Activated CD4-positive, alpha-beta T cell treated with anti-CD3 and anti-CD28 coated beads, Interleukin-2, amount 50 U/mL, for 1 hour (primary cell): ENCODE measurements around the gene DENND2A.
"Not testable (repeated sequence)": the region's sequence is repeated elsewhere in the genome, so short reads cannot be mapped to it uniquely, and the experiment has no call there.

Experiments
- DNase-seq: peaks from one replicate; pipeline ENCODE4 v3.0.0-alpha.2; 2020

The DENND2A gene

GRCh38 chr7:140644761-140645160, 4.1 kb upstream of the DENND2A start:
- DNase-seq, result not testable (repeated sequence)

- DNase-seq, result no peak
Measured at GRCh38 chr7:140643416-140643815, 2.8 kb upstream of the DENND2A start.

- DNase-seq, result no peak
Measured at GRCh38 chr7:140641524-140642195, 1.0 kb upstream of the DENND2A start.

GRCh38 chr7:140640060-140640637, 464 bp downstream of the DENND2A start:
- DNase-seq, result no peak

GRCh38 chr7:140639366-140640053, 1.1 kb downstream of the DENND2A start:
- DNase-seq, result no peak

- no peak for DNase-seq
Measured at GRCh38 chr7:140638173-140638791, 2.3 kb downstream of the DENND2A start.

- DNase-seq, result no peak
Measured at GRCh38 chr7:140637400-140637799, 3.2 kb downstream of the DENND2A start.

- DNase-seq, result no peak
Measured at GRCh38 chr7:140635816-140636215, 4.8 kb downstream of the DENND2A start.

- DNase-seq, result no peak
Measured at GRCh38 chr7:140635345-140635744, 5.3 kb downstream of the DENND2A start.

- no peak for DNase-seq
Measured at GRCh38 chr7:140631602-140632001, 9.0 kb downstream of the DENND2A start.

- no peak for DNase-seq
Measured at GRCh38 chr7:140631021-140631420, 9.6 kb downstream of the DENND2A start.

GRCh38 chr7:140625908-140626868, 14.4 kb downstream of the DENND2A start:
- DNase-seq, result no peak

- DNase-seq, result not testable (repeated sequence)
Measured at GRCh38 chr7:140625192-140625558, 15.4 kb downstream of the DENND2A start.

- DNase-seq, result no peak
Measured at GRCh38 chr7:140624392-140625191, 16.0 kb downstream of the DENND2A start.

- DNase-seq, result no peak
Measured at GRCh38 chr7:140623980-140624379, 16.6 kb downstream of the DENND2A start.

GRCh38 chr7:140621401-140622021, 19.1 kb downstream of the DENND2A start:
- DNase-seq, result no peak

GRCh38 chr7:140619915-140620510, 20.6 kb downstream of the DENND2A start:
- not testable (repeated sequence) for DNase-seq

- no peak for DNase-seq
Measured at GRCh38 chr7:140619176-140619575, 21.4 kb downstream of the DENND2A start.

GRCh38 chr7:140618306-140618705, 22.3 kb downstream of the DENND2A start:
- DNase-seq, result no peak

- no peak for DNase-seq
Measured at GRCh38 chr7:140617081-140617480, 23.5 kb downstream of the DENND2A start.

GRCh38 chr7:140616328-140616727, 24.3 kb downstream of the DENND2A start:
- no peak for DNase-seq
